IMR-90 (cell line): Measurements from ENCODE around the gene MAP2. TPM values are rescaled to one million over a fixed set of nuclear protein-coding genes. Genes with fewer than 3 reads are reported as not detected.

Experiments used
- ATAC-seq: fragments of 200-7000 bp; cut with Tn5 transposase; 2 replicates; pipeline ENCODE4 v1.9.1; 2020; ENCODE audit warnings: low read depth, mild to moderate bottlenecking, moderate library complexity
- BruUV-seq: library from RNA; stranded (reverse); fragments of 400-500 nt; replicated peaks from 2 replicates; lab custom pipeline; 2021; lab: Mats Ljungman, UMichigan
- CTCF ChIA-PET: fragments of 300-600 bp; formaldehyde crosslinking; extraction: SDS; loops from one replicate; lab custom pipeline; 2021; ENCODE audit warnings: antibody characterized with exemption; lab: Yijun Ruan, JAX
- POLR2A ChIA-PET: fragments of 300-600 bp; sonication (Branson Sonifier 250); formaldehyde crosslinking; loops from one replicate; lab custom pipeline; 2022; ENCODE audit warnings: antibody characterized with exemption; ENCODE audit not compliant: unreplicated experiment; lab: Charles Lee
- DNase-seq: peaks from one replicate; pipeline ENCODE4 v3.0.0; 2013
- H2AFZ ChIP-seq: replicated peaks from 2 replicates; pipeline ENCODE3; 2013; ENCODE audit warnings: low read length, mild to moderate bottlenecking; ENCODE audit not compliant: poor library complexity
- H2AK5ac ChIP-seq: 2 replicates; pipeline ENCODE4 v1.6.1; 2013; ENCODE audit warnings: low read depth, low read length, inconsistent platforms
- H2AK9ac ChIP-seq: replicated peaks from 2 replicates; pipeline ENCODE3; 2013; ENCODE audit warnings: mild to moderate bottlenecking, low read depth, low read length, moderate library complexity; ENCODE audit not compliant: poor library complexity
- H2BK120ac ChIP-seq: 2 replicates; pipeline ENCODE4 v1.6.1; 2013; ENCODE audit warnings: low read depth, low read length, inconsistent platforms
- H2BK15ac ChIP-seq: 3 replicates; pipeline ENCODE4 v1.6.1; 2013; ENCODE audit warnings: low read depth, low read length, inconsistent platforms
- H2BK20ac ChIP-seq: 2 replicates; pipeline ENCODE4 v1.6.1; 2013; ENCODE audit warnings: low read depth, mild to moderate bottlenecking, inconsistent platforms, low read length, moderate library complexity
- H2BK5ac ChIP-seq: 2 replicates; pipeline ENCODE4 v1.6.1; 2013; ENCODE audit warnings: mild to moderate bottlenecking, low read depth, low read length, inconsistent platforms; ENCODE audit not compliant: poor library complexity, severe bottlenecking
- H3K14ac ChIP-seq: replicated peaks from 2 replicates; pipeline ENCODE4 v1.6.1; 2013; ENCODE audit warnings: low read depth, low read length, inconsistent platforms
- H3K18ac ChIP-seq: 2 replicates; pipeline ENCODE4 v1.6.1; 2013; ENCODE audit warnings: low read depth, low read length, control low read depth
- H3K23ac ChIP-seq: 2 replicates; pipeline ENCODE4 v1.6.1; 2013; ENCODE audit warnings: low read depth, low read length, inconsistent platforms
- H3K27ac ChIP-seq: 2 replicates; pipeline ENCODE4 v1.5.1; 2013; ENCODE audit warnings: mild to moderate bottlenecking, control low read depth, low read length; ENCODE audit not compliant: insufficient read depth
- H3K27me3 ChIP-seq: 2 replicates; pipeline ENCODE4 v1.6.1; 2013; ENCODE audit warnings: low read length; ENCODE audit not compliant: control insufficient read depth, insufficient read depth
- H3K36me3 ChIP-seq: 2 replicates; pipeline ENCODE4 v1.6.1; 2013; ENCODE audit warnings: low read length, mixed read lengths; ENCODE audit not compliant: control insufficient read depth, insufficient read depth
- H3K4ac ChIP-seq: 2 replicates; pipeline ENCODE4 v1.6.1; 2013; ENCODE audit warnings: low read depth, low read length, inconsistent platforms
- H3K4me1 ChIP-seq: 2 replicates; pipeline ENCODE4 v1.6.1; 2013; ENCODE audit warnings: low read length, mixed read lengths; ENCODE audit not compliant: control insufficient read depth, insufficient read depth
- H3K4me2 ChIP-seq: 2 replicates; pipeline ENCODE4 v1.6.1; 2013; ENCODE audit warnings: low read depth, mild to moderate bottlenecking, control low read depth, low read length, moderate library complexity
- H3K4me3 ChIP-seq: 2 replicates; pipeline ENCODE4 v1.5.1; 2013; ENCODE audit warnings: low read depth, mild to moderate bottlenecking, control low read depth, low read length, moderate library complexity; ENCODE audit not compliant: insufficient read depth
- H3K56ac ChIP-seq: 2 replicates; pipeline ENCODE4 v1.6.1; 2013; ENCODE audit warnings: low read length, inconsistent platforms; ENCODE audit not compliant: insufficient read depth; ENCODE audit errors: extremely low read depth
- H3K79me1 ChIP-seq, 2 experiments: 2 replicates each; pipeline ENCODE4 v1.6.1; 2013; ENCODE audit warnings: low read length in 2 of 2, inconsistent platforms in 1 of 2, low read depth in 1 of 2
- H3K9ac ChIP-seq: 2 replicates; pipeline ENCODE4 v1.6.1; 2013; ENCODE audit warnings: low read depth, low read length, control low read depth
- H3K9me1 ChIP-seq: 2 replicates; pipeline ENCODE4 v1.6.1; 2013; ENCODE audit warnings: low read length, inconsistent platforms; ENCODE audit not compliant: insufficient read depth
- H3K9me3 ChIP-seq: 2 replicates; pipeline ENCODE4 v1.6.1; 2013; ENCODE audit warnings: low read length; ENCODE audit not compliant: control insufficient read depth, insufficient read depth
- H4K20me1 ChIP-seq: 2 replicates; pipeline ENCODE4 v1.6.1; 2013; ENCODE audit warnings: low read length, inconsistent platforms; ENCODE audit not compliant: insufficient read depth
- H4K5ac ChIP-seq: 2 replicates; pipeline ENCODE4 v1.6.1; 2013; ENCODE audit warnings: mild to moderate bottlenecking, low read depth, low read length, control low read depth
- H4K8ac ChIP-seq, 2 experiments: 2 replicates each; pipeline ENCODE4 v1.6.1; 2013; ENCODE audit warnings: low read depth in 2 of 2, low read length in 2 of 2, control low read depth in 1 of 2, inconsistent platforms in 1 of 2
- H4K91ac ChIP-seq: 2 replicates; pipeline ENCODE4 v1.6.1; 2013; ENCODE audit warnings: low read depth, low read length, inconsistent platforms; ENCODE audit not compliant: insufficient read depth
- POLR2A ChIP-seq: IDR thresholded peaks from 2 replicates; pipeline ENCODE4 v1.6.1; 2012; ENCODE audit warnings: mild to moderate bottlenecking, low read depth, low read length
- RCOR1 ChIP-seq: IDR thresholded peaks from 2 replicates; pipeline ENCODE4 v1.6.1; 2012; ENCODE audit warnings: mild to moderate bottlenecking, low read length, improper control_type of control experiment; ENCODE audit not compliant: insufficient replicate concordance
- RFX5 ChIP-seq: IDR thresholded peaks from 2 replicates; pipeline ENCODE4 v1.8.0; 2012; ENCODE audit warnings: low read depth, mild to moderate bottlenecking, low read length, moderate library complexity
- WGBS, 2 experiments: methylation state at CpG; one replicate each; pipeline versions ENCODE4 v1.1.5 to v1.1.7; 2013; ENCODE audit warnings: missing lambda C conversion rate in 2 of 2; ENCODE audit not compliant: insufficient read length in 1 of 2; ENCODE audit errors: extremely low coverage in 2 of 2; 5-methylcytosine and 5-hydroxymethylcytosine counted together
- dilution Hi-C: fragments of 300-500 bp; cut with HindIII; formaldehyde crosslinking; loops from one replicate; pipeline ENCODE4 v1.14.3; 2018; ENCODE audit warnings: low sequenced_read_pairs; ENCODE audit not compliant: unreplicated experiment
- in situ Hi-C: fragments of 300-500 bp; cut with MboI; formaldehyde crosslinking; loops from 3 replicates; pipeline ENCODE4 v1.14.3; 2019; ENCODE audit warnings: low sequenced_read_pairs, inconsistent platforms, mixed read lengths
- intact Hi-C: fragments of 100-400 bp; cut with micrococcal nuclease; formaldehyde crosslinking; loops from 2 replicates; pipeline ENCODE4 v1.10.0; 2022
- microRNA-seq, 2 experiments: library from miRNA; stranded (forward) in 1 of 2; unstranded in 1 of 2; fragments of 10-50 nt in 1 of 2; fragments of <30 nt in 1 of 2; gene quantifications in 1 of 2; microRNA quantifications in 1 of 2; one replicate each; pipeline versions ENCODE3 to v1.1.0; 2013 to 2020; ENCODE audit not compliant: insufficient read depth in 1 of 2, insufficient read length in 1 of 2, unreplicated experiment in 1 of 2
- polyA plus RNA-seq, 3 experiments: library from polyadenylated mRNA; depleted of rRNA; stranded (reverse); fragments of >200 nt; gene quantifications; 2 replicates each; pipeline ENCODE4 v1.2.3, GENCODE V29; 2012; ENCODE audit warnings: low replicate concordance in 1 of 3
- small RNA-seq, 5 experiments: library from RNA; depleted of rRNA; stranded (forward); fragments of <200 nt; gene quantifications; one replicate each; pipeline ENCODE3, GENCODE V24; 2012
- total RNA-seq: library from RNA; depleted of rRNA; stranded (reverse); fragments of >200 nt; gene quantifications from 2 replicates; pipeline ENCODE4 v1.2.3, GENCODE V29; 2012
- TF ChIP-seq, protein P1 (sequence below): fragments of 150-350 bp; IDR thresholded peaks from 2 replicates; pipeline ENCODE4 v1.6.1; 2016; ENCODE audit warnings: low read depth, mild to moderate bottlenecking, low read length, moderate library complexity, borderline replicate concordance

MAP2 gene
- total and polyA plus RNA-seq, 2 of the 4 experiments (the other 2 are of a cell fraction), result 0.29 to 0.36 TPM

DNA sequence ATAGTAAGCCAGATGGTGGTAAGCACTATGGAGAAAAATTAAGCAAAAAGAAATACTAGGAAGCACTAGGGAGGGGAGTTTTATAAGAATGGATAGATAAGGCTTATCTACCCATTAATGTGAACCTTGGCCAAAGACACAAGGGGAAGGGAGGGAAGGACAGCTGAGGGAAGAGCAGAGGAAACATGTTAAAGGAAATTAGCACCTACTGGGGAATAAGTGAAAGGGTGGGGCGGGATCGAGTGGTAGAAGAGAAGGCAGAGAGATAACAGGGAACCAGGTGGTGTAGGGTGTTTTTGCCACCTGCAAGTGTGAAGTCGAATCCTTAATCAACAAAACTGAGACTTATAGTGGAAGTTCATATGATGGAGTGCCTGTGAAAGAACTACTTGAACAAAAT is 349.5 kb downstream of the MAP2 start:
- dilution Hi-C loops, result no loop called here
- in situ Hi-C loops, result no loop called here
- POLR2A ChIA-PET, result no interaction called here

More for the DNA sequence above, 349.5 kb downstream of the MAP2 start:
- no peak overlapping the region for H3K14ac ChIP-seq
- H4K20me1 ChIP-seq, result no peaks in the 10 kb centered on the region
- no peaks in the 10 kb centered on the region for H3K36me3 ChIP-seq
- H2BK20ac ChIP-seq, result no peak overlapping the region
- no peak overlapping the region for H2AK5ac ChIP-seq
- no peaks in the 10 kb centered on the region for H3K4me1 ChIP-seq
- H2BK15ac ChIP-seq, result no peak overlapping the region
- H3K9ac ChIP-seq, result no peak overlapping the region
- H2BK5ac ChIP-seq, result no peak overlapping the region
- 17% methylated on average over 2 of the region's 3 CpGs; no CpG with 5 or more reads in 1 of the 2 experiments for WGBS, 2 experiments
- H3K79me1 ChIP-seq, result no peaks in the 10 kb centered on the region
- no peak overlapping the region for H3K4ac ChIP-seq
- CTCF ChIA-PET, result no interaction called here
- no peak overlapping the region for H2AFZ ChIP-seq
- H3K23ac ChIP-seq, result no peak overlapping the region
- H4K5ac ChIP-seq, result no peak overlapping the region
- no peak overlapping the region for H3K4me3 ChIP-seq
- no peak overlapping the region for H3K56ac ChIP-seq
- H2AK9ac ChIP-seq, result no peak overlapping the region
- no peak overlapping the region for H3K4me2 ChIP-seq
- no peak overlapping the region for H4K8ac ChIP-seq
- intact Hi-C loops, result no loop called here
- no peaks in the 10 kb centered on the region for H3K27me3 ChIP-seq
- no peak for DNase-seq
- H2BK120ac ChIP-seq, result no peak overlapping the region
- H3K9me1 ChIP-seq, result no peaks in the 10 kb centered on the region
- H3K18ac ChIP-seq, result no peak overlapping the region
- no peaks in the 10 kb centered on the region; the same call in 1 of the 2 replicates for H3K9me3 ChIP-seq
- ATAC-seq, result no peak
- no peak overlapping the region for H4K91ac ChIP-seq
- no peak overlapping the region for H3K27ac ChIP-seq
- BruUV-seq, result no TSS peak
- TF ChIP-seq RFX5 (no peak), RCOR1 (no peak), POLR2A (no peak)
- TF ChIP-seq, protein P1, sequence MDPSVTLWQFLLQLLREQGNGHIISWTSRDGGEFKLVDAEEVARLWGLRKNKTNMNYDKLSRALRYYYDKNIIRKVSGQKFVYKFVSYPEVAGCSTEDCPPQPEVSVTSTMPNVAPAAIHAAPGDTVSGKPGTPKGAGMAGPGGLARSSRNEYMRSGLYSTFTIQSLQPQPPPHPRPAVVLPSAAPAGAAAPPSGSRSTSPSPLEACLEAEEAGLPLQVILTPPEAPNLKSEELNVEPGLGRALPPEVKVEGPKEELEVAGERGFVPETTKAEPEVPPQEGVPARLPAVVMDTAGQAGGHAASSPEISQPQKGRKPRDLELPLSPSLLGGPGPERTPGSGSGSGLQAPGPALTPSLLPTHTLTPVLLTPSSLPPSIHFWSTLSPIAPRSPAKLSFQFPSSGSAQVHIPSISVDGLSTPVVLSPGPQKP, result no peak

Small RNA genes within 50 kb of the gene (microRNA-seq; reads per million reads assigned to microRNA genes)
- not detected for gene RNA5SP118 (ENCODE audit: insufficient read depth, insufficient read length)

Small RNA genes within 50 kb of the gene (small RNA-seq; reads per million reads assigned to genes)
- gene RNA5SP118, result 0 reads per million in 5 experiments
